ENCODE data around the gene TRPV5.

GRCh38 chr7:142898377-142899170 is 35.0 kb downstream of the TRPV5 start:
- TF ChIP-seq POLR2A (IDR thresholded peaks at IDR 0.05; ENCODE audit: low read depth, low read length) = no peak
- TF ChIP-seq CTCF (IDR thresholded peaks at IDR 0.05; ENCODE audit: extremely low read depth in 1 of 2, insufficient read depth in 1 of 2, low read depth in 1 of 2, low read length in 2 of 2) = no peak
- TF ChIP-seq JUN (IDR thresholded peaks at IDR 0.05; ENCODE audit: borderline replicate concordance, insufficient read depth, insufficient read length, low read depth) = no peak
- no peak for TF ChIP-seq FOS (IDR thresholded peaks at IDR 0.05; ENCODE audit: borderline replicate concordance, insufficient read depth, low read length)
- TF ChIP-seq MAX (IDR thresholded peaks at IDR 0.05; ENCODE audit: insufficient read depth, insufficient read length) = no peak
- no peak for TF ChIP-seq POLR2AphosphoS5 (IDR thresholded peaks at IDR 0.05; ENCODE audit: insufficient read depth, low read depth, low read length)
- no peak for TF ChIP-seq GATA2 (IDR thresholded peaks at IDR 0.05; ENCODE audit: insufficient read depth, insufficient read length, low read depth, low read length)
- TF ChIP-seq EZH2 (IDR thresholded peaks at IDR 0.05; ENCODE audit: borderline replicate concordance, low read depth, low read length, severe bottlenecking) = no peak
- no peak for TF ChIP-seq MYC (IDR thresholded peaks at IDR 0.05; ENCODE audit: low read depth, low read length)
